Lower leg skin (tissue), 4 donors: Measurements from ENCODE around the gene TMEM97. TPM values are rescaled to one million over a fixed set of nuclear protein-coding genes. Genes with fewer than 3 reads are reported as not detected.
A peak's percentile ranks its signal among the peaks of the same experiment; 100 is the strongest.

Source experiments
- DNase-seq, 2 donors: peaks; one replicate each; pipeline ENCODE4 v3.0.0-alpha.2; 2019; ENCODE audit warnings: low spot score in 2 of 2
- H3K4me3 ChIP-seq: fragments of 200-600 bp; sonication (generic); 2 replicates; pipeline ENCODE4 v1.5.1; 2017; ENCODE audit warnings: mild to moderate bottlenecking, low read depth; ENCODE audit not compliant: poor library complexity, severe bottlenecking
- POLR2A ChIP-seq, 2 donors: fragments of 450-650 bp; IDR thresholded peaks; one replicate each; pipeline ENCODE4 v1.6.1; 2016 to 2017; ENCODE audit warnings: antibody characterized with exemption in 2 of 2, mild to moderate bottlenecking in 1 of 2, moderate library complexity in 1 of 2
- WGBS, 2 donors: methylation state at CpG; one replicate each; pipeline ENCODE4 v1.1.5; 2018; 5-methylcytosine and 5-hydroxymethylcytosine counted together
- intact Hi-C: fragments of 100-400 bp; cut with DNase I; formaldehyde crosslinking; loops from one replicate; pipeline ENCODE4 v1.15.0; 2023; ENCODE audit warnings: low total_unique reads
- total RNA-seq, 4 donors: library from RNA; depleted of rRNA; stranded (reverse); fragments of >200 nt; gene quantifications; one replicate each; pipeline ENCODE4 v1.1.0, GENCODE V29; 2016
- TF ChIP-seq, protein P1 (sequence below), 3 donors: fragments of 450-650 bp; IDR thresholded peaks; one replicate each; pipeline ENCODE4 v1.5.1; 2016; ENCODE audit warnings: antibody characterized with exemption in 3 of 3, mild to moderate bottlenecking in 3 of 3, moderate library complexity in 2 of 3

Gene TMEM97
- total RNA-seq, 4 donors from 2014 or later = 5.7 to 18.6 (median 10.4) TPM

DNA sequence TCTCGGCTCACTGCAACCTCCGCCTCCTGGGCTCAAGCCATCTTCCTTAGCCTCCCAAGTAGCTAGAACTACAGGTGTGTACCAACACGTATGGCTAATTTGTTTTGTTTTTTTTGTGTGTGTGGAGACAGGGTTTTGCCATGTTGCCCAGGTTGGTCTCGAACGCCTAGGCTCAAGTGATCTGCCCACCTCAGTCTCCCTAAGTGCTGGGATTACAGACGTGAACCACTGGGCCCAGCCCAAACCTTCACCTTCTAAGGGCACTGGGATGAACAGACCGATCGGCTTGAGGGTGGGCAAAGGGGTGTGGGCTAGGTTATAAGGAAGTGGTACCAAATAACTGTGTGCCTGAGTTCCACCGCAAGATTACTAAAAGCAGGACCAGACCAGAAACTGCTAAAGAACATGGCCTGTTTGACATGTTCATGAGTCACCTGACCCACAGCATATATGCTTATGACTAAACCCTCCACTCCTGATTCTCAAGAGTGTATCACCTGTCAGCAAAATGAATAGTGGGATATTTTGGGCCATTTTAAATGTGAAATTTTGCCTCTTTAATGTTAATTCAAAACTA, 8.1 kb downstream of the TMEM97 start:
- WGBS, 2 donors = 92% methylated on average over 9 of the region's 9 CpGs
- intact Hi-C loops = no loop called here
- TF ChIP-seq, protein P1, sequence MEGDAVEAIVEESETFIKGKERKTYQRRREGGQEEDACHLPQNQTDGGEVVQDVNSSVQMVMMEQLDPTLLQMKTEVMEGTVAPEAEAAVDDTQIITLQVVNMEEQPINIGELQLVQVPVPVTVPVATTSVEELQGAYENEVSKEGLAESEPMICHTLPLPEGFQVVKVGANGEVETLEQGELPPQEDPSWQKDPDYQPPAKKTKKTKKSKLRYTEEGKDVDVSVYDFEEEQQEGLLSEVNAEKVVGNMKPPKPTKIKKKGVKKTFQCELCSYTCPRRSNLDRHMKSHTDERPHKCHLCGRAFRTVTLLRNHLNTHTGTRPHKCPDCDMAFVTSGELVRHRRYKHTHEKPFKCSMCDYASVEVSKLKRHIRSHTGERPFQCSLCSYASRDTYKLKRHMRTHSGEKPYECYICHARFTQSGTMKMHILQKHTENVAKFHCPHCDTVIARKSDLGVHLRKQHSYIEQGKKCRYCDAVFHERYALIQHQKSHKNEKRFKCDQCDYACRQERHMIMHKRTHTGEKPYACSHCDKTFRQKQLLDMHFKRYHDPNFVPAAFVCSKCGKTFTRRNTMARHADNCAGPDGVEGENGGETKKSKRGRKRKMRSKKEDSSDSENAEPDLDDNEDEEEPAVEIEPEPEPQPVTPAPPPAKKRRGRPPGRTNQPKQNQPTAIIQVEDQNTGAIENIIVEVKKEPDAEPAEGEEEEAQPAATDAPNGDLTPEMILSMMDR (IDR thresholded peaks at IDR 0.05) = no peak
- no peak for TF ChIP-seq POLR2A (IDR thresholded peaks at IDR 0.05)
- H3K4me3 ChIP-seq = no peak overlapping the region
- DNase-seq = peak; percentile 11 to 26

DNA sequence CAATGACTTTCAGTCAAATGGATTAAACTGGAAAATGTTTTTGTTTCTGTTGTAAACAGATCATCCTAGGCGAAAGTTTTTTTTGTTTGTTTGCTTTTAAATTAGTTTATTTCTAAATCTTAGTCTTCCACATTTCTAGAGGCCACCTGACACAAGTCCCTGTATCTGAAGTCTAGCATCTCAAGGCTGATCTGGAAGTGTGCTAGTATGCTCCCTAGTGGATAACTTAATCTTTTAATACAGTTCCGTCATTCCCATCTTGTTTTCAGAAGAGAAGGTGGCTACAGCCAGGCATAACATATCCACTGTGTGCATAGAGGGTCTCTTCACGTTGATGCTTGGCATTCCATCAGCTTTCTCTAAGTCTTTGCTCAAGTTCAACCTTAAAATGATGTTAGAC, 8.7 kb downstream of the TMEM97 start:
- no peak for TF ChIP-seq POLR2A (IDR thresholded peaks at IDR 0.05)
- TF ChIP-seq, protein P1 (IDR thresholded peaks at IDR 0.05) = no peak
- 66 to 69% methylated on average over 3 of the region's 3 CpGs for WGBS, 2 donors
- DNase-seq = no peak
- intact Hi-C loops = no loop called here
- H3K4me3 ChIP-seq = no peak overlapping the region

DNA sequence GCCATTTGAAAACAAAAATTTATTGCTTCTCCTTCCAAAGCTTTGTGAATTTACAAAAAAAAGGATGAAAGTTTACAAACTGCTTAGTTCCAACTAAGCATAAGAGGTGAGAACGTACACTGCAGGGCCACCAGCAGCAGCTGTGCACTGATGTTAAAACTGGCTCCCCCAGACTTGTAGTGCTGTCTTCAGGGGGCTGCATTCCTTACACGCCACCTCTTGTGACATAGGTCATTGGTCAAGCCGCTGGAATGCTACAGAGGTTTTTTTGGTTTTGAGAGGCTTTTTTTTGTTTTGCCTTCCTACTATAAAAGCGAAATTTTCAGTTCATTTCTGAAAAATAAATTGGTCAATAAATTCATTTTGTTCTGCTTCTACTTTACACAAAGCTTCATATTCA, 9.3 kb downstream of the TMEM97 start:
- H3K4me3 ChIP-seq = no peak overlapping the region
- TF ChIP-seq, protein P1 (IDR thresholded peaks at IDR 0.05) = no peak
- no peak for TF ChIP-seq POLR2A (IDR thresholded peaks at IDR 0.05)
- intact Hi-C loops = no loop called here
- 81 to 86% methylated on average over 4 of the region's 4 CpGs for WGBS, 2 donors
- peak in 1 of 2 donors; percentile 10 for DNase-seq

DNA sequence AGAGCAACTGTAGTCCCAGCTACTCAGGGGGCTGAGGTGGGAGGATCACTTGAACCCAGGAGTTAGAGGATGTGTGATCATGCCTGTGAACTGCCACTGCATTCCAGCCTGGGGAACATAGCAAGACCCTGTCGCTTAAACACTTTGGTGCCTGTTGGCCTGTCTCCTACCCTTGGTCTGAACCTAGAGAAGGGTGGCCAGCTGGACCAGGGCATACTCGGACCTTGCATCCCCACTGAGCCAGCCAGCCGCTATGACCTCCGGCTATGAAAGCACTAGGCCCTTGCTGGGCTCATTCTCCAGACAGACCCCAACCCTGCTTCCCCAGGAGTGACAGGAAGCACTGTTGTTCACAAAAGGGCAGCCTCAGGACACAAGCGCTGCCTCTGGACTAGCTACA, 11.7 kb downstream of the TMEM97 start:
- 84 to 93% methylated on average over 5 of the region's 5 CpGs for WGBS, 2 donors
- intact Hi-C loops = no loop called here
- DNase-seq = peak in 1 of 2 donors; percentile 66
- H3K4me3 ChIP-seq = no peak overlapping the region
- TF ChIP-seq, protein P1 (IDR thresholded peaks at IDR 0.05) = no peak
- no peak for TF ChIP-seq POLR2A (IDR thresholded peaks at IDR 0.05)

DNA sequence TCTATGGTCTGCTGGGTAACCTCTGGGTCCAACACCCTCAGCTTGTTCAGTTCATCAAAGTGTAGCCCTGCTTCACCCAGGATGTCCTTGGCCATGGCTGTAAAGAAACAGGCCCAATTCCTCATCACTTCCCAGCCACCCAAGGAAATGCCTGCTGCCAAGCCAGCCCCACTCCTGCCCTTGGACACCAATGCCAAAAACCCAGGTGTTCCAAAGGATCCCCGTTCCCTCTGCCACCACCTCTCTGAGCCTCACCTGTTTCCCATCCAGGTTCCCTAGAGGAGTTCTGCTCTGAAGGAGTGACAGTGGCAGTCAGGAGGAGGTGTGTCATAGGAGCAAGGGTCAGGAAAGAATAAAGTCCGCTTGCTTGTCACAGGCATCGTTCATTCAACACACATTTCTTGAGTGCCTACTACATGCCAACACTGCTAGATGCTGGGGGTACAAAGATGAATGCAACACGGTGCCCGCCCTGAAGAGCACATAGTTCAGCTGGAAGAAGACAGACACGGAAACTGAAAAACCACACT, 13.0 kb downstream of the TMEM97 start:
- TF ChIP-seq, protein P1 (IDR thresholded peaks at IDR 0.05) = no peak
- TF ChIP-seq POLR2A (IDR thresholded peaks at IDR 0.05) = no peak
- no peak overlapping the region for H3K4me3 ChIP-seq
- DNase-seq = peak in 1 of 2 donors; percentile 43
- intact Hi-C loops = no loop called here
- WGBS, 2 donors = 92 to 94% methylated on average over 6 of the region's 6 CpGs
